T-helper 9 cell (primary cell): ENCODE data around the gene IGFBP2.

Experiments
- DNase-seq: peaks from one replicate; pipeline ENCODE4 v3.0.0-alpha.2; 2020

Gene IGFBP2

GRCh38 chr2:216664593-216665034 is 31.4 kb downstream of the IGFBP2 start:
- no peak for DNase-seq

- DNase-seq, result no peak
Measured at GRCh38 chr2:216665242-216665641, 32.0 kb downstream of the IGFBP2 start.

- DNase-seq, result no peak
Measured at GRCh38 chr2:216665717-216666116, 32.5 kb downstream of the IGFBP2 start.

GRCh38 chr2:216666461-216667233 is 33.4 kb downstream of the IGFBP2 start:
- DNase-seq, result peak; percentile 47

- no peak for DNase-seq
Measured at GRCh38 chr2:216670266-216671080, 37.3 kb downstream of the IGFBP2 start.

- DNase-seq, result no peak
Measured at GRCh38 chr2:216671081-216671411, 37.8 kb downstream of the IGFBP2 start.

- no peak for DNase-seq
Measured at GRCh38 chr2:216671791-216672343, 38.6 kb downstream of the IGFBP2 start.

- no peak for DNase-seq
Measured at GRCh38 chr2:216672466-216672865, 39.2 kb downstream of the IGFBP2 start.

- no peak for DNase-seq
Measured at GRCh38 chr2:216673021-216673420, 39.8 kb downstream of the IGFBP2 start.

- DNase-seq, result no peak
Measured at GRCh38 chr2:216673609-216674008, 40.4 kb downstream of the IGFBP2 start.

- no peak for DNase-seq
Measured at GRCh38 chr2:216674376-216674775, 41.2 kb downstream of the IGFBP2 start.

- DNase-seq, result no peak
Measured at GRCh38 chr2:216676630-216677029, 43.4 kb downstream of the IGFBP2 start.

- no peak for DNase-seq
Measured at GRCh38 chr2:216677439-216678097, 44.3 kb downstream of the IGFBP2 start.

GRCh38 chr2:216678098-216678465 is 44.9 kb downstream of the IGFBP2 start:
- no peak for DNase-seq

- no peak for DNase-seq
Measured at GRCh38 chr2:216678813-216679657, 45.8 kb downstream of the IGFBP2 start.

- DNase-seq, result no peak
Measured at GRCh38 chr2:216679658-216680024, 46.4 kb downstream of the IGFBP2 start.

- DNase-seq, result no peak
Measured at GRCh38 chr2:216680951-216681629, 47.9 kb downstream of the IGFBP2 start.

- no peak for DNase-seq
Measured at GRCh38 chr2:216681683-216682082, 48.5 kb downstream of the IGFBP2 start.

GRCh38 chr2:216683846-216684245 is 50.6 kb downstream of the IGFBP2 start:
- no peak for DNase-seq

GRCh38 chr2:216685327-216685875 is 52.2 kb downstream of the IGFBP2 start:
- DNase-seq, result no peak

GRCh38 chr2:216687111-216687510 is 53.9 kb downstream of the IGFBP2 start:
- no peak for DNase-seq

- DNase-seq, result no peak
Measured at GRCh38 chr2:216687646-216688045, 54.4 kb downstream of the IGFBP2 start.
